Lung (tissue), 12 donors: ENCODE results near the gene MGAT4C. TPM values are rescaled to one million over a fixed set of nuclear protein-coding genes. Genes with fewer than 3 reads are reported as not detected.

Experiments used
- ATAC-seq: fragments of 200-7000 bp; cut with Tn5 transposase; one replicate; pipeline ENCODE4 v1.9.1; 2020; ENCODE audit warnings: moderate number of reproducible peaks; ENCODE audit not compliant: insufficient read depth, low FRiP score
- DNase-seq, 3 donors: peaks; one replicate each; pipeline ENCODE4 v3.0.0-alpha.2; 2013 to 2017
- H3K27ac ChIP-seq, 2 donors: one replicate each; pipeline ENCODE4 v1.5.1; 2013; ENCODE audit warnings: mild to moderate bottlenecking in 2 of 2, moderate library complexity in 2 of 2, control low read depth in 1 of 2, inconsistent platforms in 1 of 2, low read depth in 1 of 2, low read length in 1 of 2
- H3K27me3 ChIP-seq, 3 donors: one replicate each; pipeline ENCODE4 v1.5.1; 2013; ENCODE audit warnings: low read length in 2 of 3; ENCODE audit not compliant: control insufficient read depth in 3 of 3, insufficient read depth in 3 of 3
- H3K36me3 ChIP-seq, 4 donors: one replicate each; pipeline ENCODE4 v1.5.1; 2013; ENCODE audit warnings: low read length in 4 of 4, mild to moderate bottlenecking in 1 of 4, moderate library complexity in 1 of 4; ENCODE audit not compliant: control insufficient read depth in 4 of 4, insufficient read depth in 4 of 4
- H3K4me1 ChIP-seq, 5 donors: one replicate each; pipeline ENCODE4 v1.5.1; 2013; ENCODE audit warnings: low read length in 5 of 5, mild to moderate bottlenecking in 2 of 5, moderate library complexity in 1 of 5; ENCODE audit not compliant: control insufficient read depth in 5 of 5, insufficient read depth in 5 of 5
- H3K4me3 ChIP-seq: one replicate; pipeline ENCODE4 v1.5.1; 2013; ENCODE audit warnings: mild to moderate bottlenecking, control low read depth, moderate library complexity
- H3K9ac ChIP-seq, 2 donors: one replicate each; pipeline ENCODE4 v1.5.1; 2013; ENCODE audit warnings: low read length in 2 of 2, control low read depth in 1 of 2; ENCODE audit not compliant: insufficient read depth in 1 of 2
- H3K9me3 ChIP-seq, 4 donors: one replicate each; pipeline ENCODE4 v1.5.1; 2013; ENCODE audit warnings: low read length in 3 of 4, mild to moderate bottlenecking in 1 of 4, moderate library complexity in 1 of 4; ENCODE audit not compliant: control insufficient read depth in 4 of 4, insufficient read depth in 3 of 4
- CTCF ChIP-seq: IDR thresholded peaks from 2 replicates; pipeline ENCODE4 v1.5.1; 2012; ENCODE audit warnings: mild to moderate bottlenecking; ENCODE audit errors: control extremely low read depth, extremely low read depth
- WGBS, 2 donors: extraction: QIAGEN DNeasy Blood & Tissue Kit; methylation state at CpG; one replicate each; pipeline ENCODE4 v1.1.7; 2013; 5-methylcytosine and 5-hydroxymethylcytosine counted together
- polyA plus RNA-seq, 2 donors: library from polyadenylated mRNA; stranded (reverse); fragments of 200-250 nt; gene quantifications; one replicate each; pipeline ENCODE4 v1.2.1, GENCODE V29; 2013
- total RNA-seq, 2 donors: library from RNA; depleted of rRNA in 1 of 2; stranded (reverse); fragments of >200 nt in 1 of 2; gene quantifications; one replicate each; pipeline ENCODE4 v1.2.1, GENCODE V29; 2014 to 2021
- donor health status: control.
- donor health status: control.
- donor health status: Bipolar disorder and iron deficiency.
- donor health status: healthy.
- donor health status: DM: yes; HTN: yes; CAD: no.

The MGAT4C gene
- total and polyA plus RNA-seq, 4 donors: 0.01 to 4.1 (median 0.62) TPM

GRCh38 chr12:86290615-86291014, 34.4 kb upstream of the MGAT4C start:
- H3K27ac ChIP-seq: no peak overlapping the region
- no peak for DNase-seq
- H3K4me3 ChIP-seq: no peak overlapping the region
- no peaks in the 10 kb centered on the region for H3K9me3 ChIP-seq
- H3K36me3 ChIP-seq: no peaks in the 10 kb centered on the region
- H3K4me1 ChIP-seq: no peaks in the 10 kb centered on the region
- no peak for TF ChIP-seq CTCF
- ATAC-seq: no peak
- WGBS, 2 donors: 85 to 88% methylated on average over 3 of the region's 3 CpGs
- H3K27me3 ChIP-seq: no peaks in the 10 kb centered on the region
- H3K9ac ChIP-seq: no peak overlapping the region

- H3K27ac ChIP-seq: no peak overlapping the region
- H3K9me3 ChIP-seq: no peaks in the 10 kb centered on the region
- DNase-seq (no peak), ATAC-seq (no peak)
- no peak for TF ChIP-seq CTCF
- H3K9ac ChIP-seq: no peak overlapping the region
- H3K36me3 ChIP-seq: no peaks in the 10 kb centered on the region
- 50 to 71% methylated on average over 2 of the region's 2 CpGs for WGBS, 2 donors
- no peak overlapping the region for H3K4me3 ChIP-seq
- no peaks in the 10 kb centered on the region for H3K27me3 ChIP-seq
- no peaks in the 10 kb centered on the region for H3K4me1 ChIP-seq
Measured at GRCh38 chr12:86286119-86286518, 29.9 kb upstream of the MGAT4C start.

GRCh38 chr12:86283620-86284019, 27.4 kb upstream of the MGAT4C start:
- H3K9me3 ChIP-seq: no peaks in the 10 kb centered on the region

More at GRCh38 chr12:86283620-86284019, 27.4 kb upstream of the MGAT4C start:
- TF ChIP-seq CTCF: no peak
- H3K27me3 ChIP-seq: no peaks in the 10 kb centered on the region
- H3K4me1 ChIP-seq: no peaks in the 10 kb centered on the region
- WGBS, 2 donors: 65 to 67% methylated on average over 2 of the region's 2 CpGs
- no peak overlapping the region for H3K9ac ChIP-seq
- no peak overlapping the region for H3K27ac ChIP-seq
- no peak overlapping the region for H3K4me3 ChIP-seq
- ATAC-seq (no peak), DNase-seq (no peak)
- H3K36me3 ChIP-seq: no peaks in the 10 kb centered on the region
